H9 (cell line): ENCODE data around the gene CABCOCO1. TPM values are rescaled to one million over a fixed set of nuclear protein-coding genes. Genes with fewer than 3 reads are reported as not detected.

Source experiments
- DNase-seq: peaks from one replicate; pipeline ENCODE4 v3.0.0-alpha.2; 2017
- H2AFZ ChIP-seq: one replicate; pipeline ENCODE4 v1.6.1; 2013; ENCODE audit warnings: mild to moderate bottlenecking, low read length, control low read depth, moderate library complexity
- H2AK5ac ChIP-seq: 2 replicates; pipeline ENCODE4 v1.6.1; 2013; ENCODE audit warnings: low read length, control low read depth, mixed read lengths; ENCODE audit not compliant: insufficient read length
- H2BK120ac ChIP-seq: one replicate; pipeline ENCODE4 v1.6.1; 2013; ENCODE audit warnings: low read depth, mild to moderate bottlenecking, low read length, control low read depth, inconsistent platforms; ENCODE audit not compliant: poor library complexity, severe bottlenecking
- H2BK12ac ChIP-seq: 2 replicates; pipeline ENCODE4 v1.6.1; 2013; ENCODE audit warnings: low read length, control low read depth, mixed read lengths, low read depth; ENCODE audit not compliant: insufficient read length
- H2BK15ac ChIP-seq: 2 replicates; pipeline ENCODE4 v1.6.1; 2013; ENCODE audit warnings: low read depth, low read length, control low read depth
- H2BK20ac ChIP-seq: one replicate; pipeline ENCODE4 v1.6.1; 2013; ENCODE audit warnings: low read depth, mild to moderate bottlenecking, low read length, control low read depth, inconsistent platforms; ENCODE audit not compliant: poor library complexity, severe bottlenecking
- H2BK5ac ChIP-seq: 2 replicates; pipeline ENCODE4 v1.6.1; 2013; ENCODE audit warnings: low read length, control low read depth, mixed read lengths; ENCODE audit not compliant: insufficient read length
- H3K14ac ChIP-seq: 2 replicates; pipeline ENCODE4 v1.6.1; 2013; ENCODE audit warnings: low read length, control low read depth; ENCODE audit not compliant: insufficient read depth
- H3K18ac ChIP-seq: 2 replicates; pipeline ENCODE4 v1.6.1; 2013; ENCODE audit warnings: low read depth, mild to moderate bottlenecking, mixed read lengths, low read length, control low read depth; ENCODE audit not compliant: insufficient read length
- H3K23ac ChIP-seq: 2 replicates; pipeline ENCODE4 v1.6.1; 2013; ENCODE audit warnings: low read length, control low read depth, mixed read lengths, low read depth; ENCODE audit not compliant: insufficient read length
- H3K23me2 ChIP-seq: 2 replicates; pipeline ENCODE4 v1.6.1; 2013; ENCODE audit warnings: low read depth, mild to moderate bottlenecking, mixed read lengths, low read length, control low read depth; ENCODE audit not compliant: insufficient read length, poor library complexity, severe bottlenecking
- H3K27ac ChIP-seq: 2 replicates; pipeline ENCODE4 v1.5.1; 2013; ENCODE audit warnings: low read length, control low read depth, mixed read lengths, low read depth; ENCODE audit not compliant: insufficient read length
- H3K27me3 ChIP-seq: 2 replicates; pipeline ENCODE4 v1.6.1; 2013; ENCODE audit warnings: low read length, control low read depth, inconsistent platforms; ENCODE audit not compliant: insufficient read depth
- H3K4ac ChIP-seq: 2 replicates; pipeline ENCODE4 v1.6.1; 2013; ENCODE audit warnings: low read depth, mild to moderate bottlenecking, control low read depth, inconsistent platforms, low read length, moderate library complexity
- H3K4me1 ChIP-seq: 2 replicates; pipeline ENCODE4 v1.6.1; 2013; ENCODE audit warnings: low read length, control low read depth, inconsistent platforms; ENCODE audit not compliant: insufficient read depth
- H3K4me2 ChIP-seq: 2 replicates; pipeline ENCODE4 v1.6.1; 2013; ENCODE audit warnings: low read length, control low read depth, mixed read lengths; ENCODE audit not compliant: insufficient read length, insufficient read depth
- H3K56ac ChIP-seq: 2 replicates; pipeline ENCODE4 v1.6.1; 2013; ENCODE audit warnings: low read depth, mild to moderate bottlenecking, mixed read lengths, low read length, control low read depth; ENCODE audit not compliant: insufficient read length
- H3K79me1 ChIP-seq: 2 replicates; pipeline ENCODE4 v1.6.1; 2013; ENCODE audit warnings: low read depth, mild to moderate bottlenecking, moderate library complexity, low read length, control low read depth, inconsistent platforms; ENCODE audit not compliant: insufficient read depth, poor library complexity, severe bottlenecking
- H3K79me2 ChIP-seq: 2 replicates; pipeline ENCODE4 v1.6.1; 2013; ENCODE audit warnings: low read length, control low read depth, inconsistent platforms; ENCODE audit not compliant: insufficient read depth
- H3K9ac ChIP-seq: 2 replicates; pipeline ENCODE4 v1.6.1; 2013; ENCODE audit warnings: low read length, control low read depth, mixed read lengths; ENCODE audit not compliant: insufficient read length; ENCODE audit errors: extremely low read depth
- H3K9me3 ChIP-seq: one replicate; pipeline ENCODE4 v1.6.1; 2013; ENCODE audit warnings: low read depth, low read length, inconsistent platforms; ENCODE audit not compliant: control insufficient read depth
- H3T11ph ChIP-seq: one replicate; pipeline ENCODE4 v1.6.1; 2013; ENCODE audit warnings: mild to moderate bottlenecking, low read length, control low read depth, inconsistent platforms
- H4K20me1 ChIP-seq: one replicate; pipeline ENCODE4 v1.6.1; 2013; ENCODE audit not compliant: control insufficient read depth, insufficient read length, insufficient read depth
- H4K5ac ChIP-seq: 2 replicates; pipeline ENCODE4 v1.6.1; 2013; ENCODE audit warnings: low read depth, mild to moderate bottlenecking, mixed read lengths, low read length, control low read depth; ENCODE audit not compliant: insufficient read length
- H4K8ac ChIP-seq: replicated peaks from 2 replicates; pipeline ENCODE4 v1.6.1; 2013; ENCODE audit warnings: low read length, control low read depth, mixed read lengths, low read depth; ENCODE audit not compliant: insufficient read length
- H4K91ac ChIP-seq: 2 replicates; pipeline ENCODE4 v1.6.1; 2013; ENCODE audit warnings: low read depth, mild to moderate bottlenecking, moderate library complexity, mixed read lengths, low read length, control low read depth; ENCODE audit not compliant: insufficient read length
- H3K27ac Mint-ChIP-seq, 3 experiments: 2 replicates in 2 of 3; 3 replicates in 1 of 3; pipeline ENCODE4 v1.8.0; 2020 to 2021; ENCODE audit warnings: mixed read lengths in 3 of 3, mild to moderate bottlenecking in 1 of 3, moderate library complexity in 1 of 3
- H3K27me3 Mint-ChIP-seq: 2 replicates; pipeline ENCODE4 v1.8.0; 2021; ENCODE audit warnings: low read depth, mild to moderate bottlenecking, moderate library complexity, mixed read lengths
- H3K36me3 Mint-ChIP-seq, 3 experiments: 2 replicates in 2 of 3; 3 replicates in 1 of 3; pipeline ENCODE4 v1.8.0; 2020 to 2021; ENCODE audit warnings: low read depth in 3 of 3, mixed read lengths in 3 of 3; ENCODE audit not compliant: insufficient read depth in 1 of 3
- H3K4me1 Mint-ChIP-seq, 2 experiments: 2 replicates each; pipeline ENCODE4 v1.8.0; 2020; ENCODE audit warnings: mixed read lengths in 2 of 2
- H3K4me3 Mint-ChIP-seq, 2 experiments: 2 replicates in 1 of 2; 3 replicates in 1 of 2; pipeline ENCODE4 v1.8.0; 2020 to 2021; ENCODE audit warnings: mild to moderate bottlenecking in 2 of 2, mixed read lengths in 2 of 2, moderate library complexity in 1 of 2
- H3K9me3 Mint-ChIP-seq, 2 experiments: 2 replicates in 1 of 2; 3 replicates in 1 of 2; pipeline ENCODE4 v1.8.0; 2020; ENCODE audit warnings: mild to moderate bottlenecking in 2 of 2, mixed read lengths in 2 of 2, moderate library complexity in 1 of 2
- WGBS: extraction: QIAGEN DNeasy Blood & Tissue Kit; methylation state at CpG from one replicate; pipeline ENCODE4 v1.1.7; 2013; ENCODE audit warnings: missing lambda C conversion rate, low lambda C conversion rate, mixed read lengths; ENCODE audit not compliant: insufficient read length; ENCODE audit errors: extremely low coverage; 5-methylcytosine and 5-hydroxymethylcytosine counted together
- total RNA-seq: library from RNA; stranded (reverse); gene quantifications from 2 replicates; pipeline ENCODE4 v1.2.1, GENCODE V29; 2021
- TF ChIP-seq, protein P1 (sequence below): fragments of 200-600 bp; sonication (generic); conservative IDR thresholded peaks from 3 replicates; pipeline ENCODE4 v1.8.0; 2021; ENCODE audit warnings: antibody characterized with exemption, mild to moderate bottlenecking

Gene CABCOCO1
- total RNA-seq, 1 experiment from 2014 or later = not detected

DNA sequence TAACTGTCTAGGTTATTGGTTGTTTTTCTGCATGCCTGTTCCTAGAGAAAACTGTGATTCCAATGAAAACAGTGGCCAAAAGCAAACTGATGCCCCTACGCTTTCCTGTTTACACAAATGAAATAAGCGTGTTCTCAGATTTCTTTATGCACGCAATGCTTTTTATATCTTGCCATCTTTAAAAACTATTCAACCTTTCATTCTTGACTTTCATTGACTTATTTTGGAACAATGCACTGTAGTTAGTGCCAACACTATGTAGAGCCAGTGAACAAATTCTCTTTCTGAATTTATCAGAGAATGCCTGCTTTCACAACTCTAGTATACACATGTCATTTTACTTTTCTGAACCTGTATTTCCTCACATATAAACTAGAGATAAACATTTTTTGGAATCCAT, 86.6 kb downstream of the CABCOCO1 start:
- Histone ChIP-seq H3K4ac (no peak overlapping the region), H3K27ac (no peak overlapping the region), H4K20me1 (no peaks in the 10 kb centered on the region)

More for the DNA sequence above, 86.6 kb downstream of the CABCOCO1 start:
- Histone ChIP-seq H2AFZ (no peak overlapping the region), H3K4me1 (no peaks in the 10 kb centered on the region), H2AK5ac (no peak overlapping the region), H3K79me2 (no peaks in the 10 kb centered on the region), H3K23me2 (no peaks in the 10 kb centered on the region), H4K5ac (no peak overlapping the region), H3K27me3 (no peaks in the 10 kb centered on the region), H3K56ac (no peak overlapping the region), H3K23ac (no peak overlapping the region), H2BK15ac (no peak overlapping the region), H3K4me2 (no peak overlapping the region), H4K8ac (no peak overlapping the region), H3T11ph (no peak overlapping the region), H3K9me3 (no peaks in the 10 kb centered on the region), H3K14ac (no peak overlapping the region), H2BK120ac (no peak overlapping the region), H2BK12ac (no peak overlapping the region), H3K79me1 (no peaks in the 10 kb centered on the region), H4K91ac (no peak overlapping the region), H2BK20ac (no peak overlapping the region), H2BK5ac (no peak overlapping the region), H3K18ac (no peak overlapping the region), H3K9ac (no peak overlapping the region)
- Mint-ChIP-seq H3K4me1 (peaks cover 12% of the 10 kb centered on the region in 2 experiments), H3K9me3 (no peaks in the 10 kb centered on the region; a peak in 1 of 5 replicates), H3K36me3 (no peaks in the 10 kb centered on the region), H3K27me3 (no peaks in the 10 kb centered on the region), H3K27ac (no peak overlapping the region), H3K4me3 (no peak overlapping the region)
- WGBS = no CpG with 5 or more reads among the region's 3 CpGs
- TF ChIP-seq, protein P1, sequence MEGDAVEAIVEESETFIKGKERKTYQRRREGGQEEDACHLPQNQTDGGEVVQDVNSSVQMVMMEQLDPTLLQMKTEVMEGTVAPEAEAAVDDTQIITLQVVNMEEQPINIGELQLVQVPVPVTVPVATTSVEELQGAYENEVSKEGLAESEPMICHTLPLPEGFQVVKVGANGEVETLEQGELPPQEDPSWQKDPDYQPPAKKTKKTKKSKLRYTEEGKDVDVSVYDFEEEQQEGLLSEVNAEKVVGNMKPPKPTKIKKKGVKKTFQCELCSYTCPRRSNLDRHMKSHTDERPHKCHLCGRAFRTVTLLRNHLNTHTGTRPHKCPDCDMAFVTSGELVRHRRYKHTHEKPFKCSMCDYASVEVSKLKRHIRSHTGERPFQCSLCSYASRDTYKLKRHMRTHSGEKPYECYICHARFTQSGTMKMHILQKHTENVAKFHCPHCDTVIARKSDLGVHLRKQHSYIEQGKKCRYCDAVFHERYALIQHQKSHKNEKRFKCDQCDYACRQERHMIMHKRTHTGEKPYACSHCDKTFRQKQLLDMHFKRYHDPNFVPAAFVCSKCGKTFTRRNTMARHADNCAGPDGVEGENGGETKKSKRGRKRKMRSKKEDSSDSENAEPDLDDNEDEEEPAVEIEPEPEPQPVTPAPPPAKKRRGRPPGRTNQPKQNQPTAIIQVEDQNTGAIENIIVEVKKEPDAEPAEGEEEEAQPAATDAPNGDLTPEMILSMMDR = no peak
- no peak for DNase-seq
